HepG2 (cell line): Measurements from ENCODE around the gene OSM. TPM values are rescaled to one million over a fixed set of nuclear protein-coding genes. Genes with fewer than 3 reads are reported as not detected.

Experiments
- ATAC-seq: fragments of 200-7000 bp; cut with Tn5 transposase; 3 replicates; pipeline ENCODE4 v1.9.1; 2020; ENCODE audit warnings: mild to moderate bottlenecking, moderate library complexity
- BruUV-seq: library from RNA; stranded (reverse); fragments of 400-500 nt; replicated peaks from 2 replicates; lab custom pipeline; 2021; lab: Mats Ljungman, UMichigan
- CTCF ChIA-PET: fragments of 300-600 bp; formaldehyde crosslinking; extraction: SDS; loops from one replicate; lab custom pipeline; 2021; ENCODE audit warnings: low total read pairs, inconsistent platforms, low intra/inter-chr PET ratio; lab: Yijun Ruan, JAX
- POLR2A ChIA-PET: fragments of 350-600 bp; sonication (Branson Sonifier 250); formaldehyde crosslinking; loops from one replicate; lab custom pipeline; 2020; ENCODE audit warnings: antibody characterized with exemption, inconsistent platforms; lab: Yijun Ruan, JAX
- DNase-seq: peaks from one replicate; pipeline ENCODE4 v3.0.0-alpha.2; 2015; ENCODE audit warnings: low spot score
- FAIRE-seq: peaks from 3 replicates; lab custom pipeline; 2011; peaks lifted over from hg19 to GRCh38; lab: Jason Lieb, UNC
- H2AFZ ChIP-seq: one replicate; pipeline ENCODE4 v1.6.1; 2011; ENCODE audit warnings: low read length, inconsistent platforms
- H3K27ac ChIP-seq: fragments of 300-600 bp; 3 replicates; pipeline ENCODE4 v1.8.0; 2011; ENCODE audit warnings: mixed run types, mild to moderate bottlenecking, mixed read lengths, low read length, inconsistent platforms; ENCODE audit not compliant: insufficient read depth; ENCODE audit errors: extremely low read length
- H3K27me3 ChIP-seq, 2 experiments: fragments of 200-600 bp in 1 of 2; 2 replicates in 1 of 2; 3 replicates in 1 of 2; pipeline versions ENCODE4 v1.6.0 to v1.8.0; 2011; ENCODE audit warnings: low read length in 2 of 2, mild to moderate bottlenecking in 2 of 2, moderate library complexity in 2 of 2, inconsistent platforms in 1 of 2; ENCODE audit not compliant: insufficient read depth in 2 of 2, control insufficient read depth in 1 of 2
- H3K36me3 ChIP-seq, 2 experiments: fragments of 200-600 bp in 1 of 2; replicated peaks in 1 of 2; 2 replicates in 1 of 2; 3 replicates in 1 of 2; pipeline versions ENCODE4 v1.5.1 to v1.8.0; 2011; ENCODE audit warnings: low read length in 2 of 2, inconsistent platforms in 1 of 2; ENCODE audit not compliant: insufficient read depth in 2 of 2, control insufficient read depth in 1 of 2
- H3K4me1 ChIP-seq: 2 replicates; pipeline ENCODE4 v1.5.1; 2012; ENCODE audit warnings: low read length, inconsistent platforms; ENCODE audit not compliant: insufficient read depth
- H3K4me2 ChIP-seq: 2 replicates; pipeline ENCODE4 v1.6.0; 2011; ENCODE audit warnings: low read depth, low read length, inconsistent platforms
- H3K4me3 ChIP-seq, 3 experiments: fragments of 200-600 bp in 1 of 3; sonication (generic), shearing (Covaris generic) in 1 of 3; replicated peaks in 1 of 3; 2 replicates each; pipeline ENCODE4 v1.5.1; 2011 to 2016; ENCODE audit warnings: low read length in 3 of 3, inconsistent platforms in 2 of 3, low read depth in 2 of 3, mild to moderate bottlenecking in 2 of 3, control low read depth in 1 of 3, mixed read lengths in 1 of 3; ENCODE audit not compliant: insufficient read depth in 1 of 3
- H3K79me2 ChIP-seq: one replicate; pipeline ENCODE4 v1.6.1; 2011; ENCODE audit warnings: low read length, inconsistent platforms; ENCODE audit not compliant: insufficient read depth
- H3K9ac ChIP-seq: 2 replicates; pipeline ENCODE4 v1.6.0; 2011; ENCODE audit warnings: mild to moderate bottlenecking, low read depth, low read length, inconsistent platforms; ENCODE audit not compliant: insufficient read depth
- H3K9me3 ChIP-seq: 2 replicates; pipeline ENCODE4 v1.5.1; 2012; ENCODE audit warnings: mild to moderate bottlenecking, low read length
- H4K20me1 ChIP-seq: 2 replicates; pipeline ENCODE4 v1.6.0; 2011; ENCODE audit warnings: inconsistent platforms, mild to moderate bottlenecking, low read length, moderate library complexity; ENCODE audit not compliant: insufficient read depth
- MTF1 ChIP-seq: sonication (generic); formaldehyde crosslinking; IDR thresholded peaks from 2 replicates; pipeline ENCODE4 v1.5.0; 2020; ENCODE audit warnings: missing genetic modification reagents
- NFYC ChIP-seq: IDR thresholded peaks from 2 replicates; pipeline ENCODE4 v1.6.1; 2016; ENCODE audit warnings: missing genetic modification reagents, missing compliant biosample characterization
- NR2F6 ChIP-seq, 2 experiments: IDR thresholded peaks; 2 replicates each; pipeline ENCODE4 v1.6.1; 2016; ENCODE audit warnings: antibody characterized with exemption in 1 of 2, mild to moderate bottlenecking in 1 of 2
- ONECUT2 ChIP-seq: sonication (generic); formaldehyde crosslinking; IDR thresholded peaks from 2 replicates; pipeline ENCODE4 v1.4.0; 2020; ENCODE audit warnings: missing genetic modification reagents
- TAF15 ChIP-seq: fragments of 200-400 bp; formaldehyde crosslinking; IDR thresholded peaks from one replicate; pipeline ENCODE4 v1.6.1; 2018; ENCODE audit warnings: mild to moderate bottlenecking, low read depth, low read length; ENCODE audit not compliant: poor library complexity, severe bottlenecking
- ZFP82 ChIP-seq: sonication (generic); formaldehyde crosslinking; IDR thresholded peaks from 2 replicates; pipeline ENCODE4 v1.5.1; 2020; ENCODE audit warnings: mild to moderate bottlenecking, missing genetic modification reagents, borderline replicate concordance
- ZNF569 ChIP-seq: sonication (generic); formaldehyde crosslinking; IDR thresholded peaks from 2 replicates; pipeline ENCODE4 v1.5.0; 2020; ENCODE audit warnings: mild to moderate bottlenecking, missing genetic modification reagents, moderate library complexity, borderline replicate concordance
- WGBS: methylation state at CpG from one replicate; pipeline ENCODE4 v1.1.6; 2017; ENCODE audit warnings: low lambda C conversion rate; 5-methylcytosine and 5-hydroxymethylcytosine counted together
- in situ Hi-C: cut with HindIII; loops from 2 replicates; pipeline ENCODE4 v1.10.0; 2017; ENCODE audit warnings: low pct_unique_long_range_greater_than_20kb; ENCODE audit not compliant: extremely low pct_ligation_motif_present
- intact Hi-C: fragments of 100-400 bp; cut with micrococcal nuclease; formaldehyde crosslinking; loops from one replicate; pipeline ENCODE4 v1.10.0; 2022; ENCODE audit not compliant: unreplicated experiment
- polyA plus RNA-seq, 8 experiments: library from polyadenylated mRNA; depleted of rRNA in 3 of 8; stranded (reverse) in 7 of 8; unstranded in 1 of 8; fragments of >200 nt; fragmentation: Illumina TruSeq in 4 of 8; extraction: Trizol in 4 of 8; gene quantifications; 2 replicates each; pipeline versions ENCODE4 v1.2.1 to v1.2.3, GENCODE V29; 2011 to 2016; ENCODE audit warnings: low read depth in 4 of 8, missing spikeins in 1 of 8, mixed read lengths in 1 of 8; ENCODE audit not compliant: insufficient read depth in 1 of 8
- total RNA-seq, 5 experiments: library from RNA; depleted of rRNA; stranded (reverse); fragments of >200 nt; fragmentation: Illumina TruSeq; extraction: Trizol; gene quantifications; 2 replicates each; pipeline ENCODE4 v1.2.3, GENCODE V29; 2016; ENCODE audit warnings: low read depth in 1 of 5
- TF ChIP-seq, protein P1 (sequence below): sonication (generic); formaldehyde crosslinking; IDR thresholded peaks from 2 replicates; pipeline ENCODE4 v1.4.0; 2020; ENCODE audit warnings: missing genetic modification reagents, borderline replicate concordance
- TF ChIP-seq, protein P2 (sequence below): sonication (generic); formaldehyde crosslinking; IDR thresholded peaks from 2 replicates; pipeline ENCODE4 v1.8.0; 2022; ENCODE audit warnings: missing genetic modification reagents, low read depth, mild to moderate bottlenecking, borderline replicate concordance
- TF ChIP-seq, protein P3 (sequence below): sonication (generic); formaldehyde crosslinking; IDR thresholded peaks from 2 replicates; pipeline ENCODE4 v1.4.0; 2020; ENCODE audit warnings: missing genetic modification reagents, mild to moderate bottlenecking, borderline replicate concordance
- TF ChIP-seq, protein P4 (sequence below): sonication (generic); formaldehyde crosslinking; IDR thresholded peaks from 2 replicates; pipeline ENCODE4 v1.5.1; 2020; ENCODE audit warnings: mild to moderate bottlenecking, missing genetic modification reagents, moderate library complexity

OSM gene
- total and polyA plus RNA-seq, 2 of the 13 experiments (the other 11 are each of a cell fraction or from before 2014, with no cell fraction given): not detected

DNA sequence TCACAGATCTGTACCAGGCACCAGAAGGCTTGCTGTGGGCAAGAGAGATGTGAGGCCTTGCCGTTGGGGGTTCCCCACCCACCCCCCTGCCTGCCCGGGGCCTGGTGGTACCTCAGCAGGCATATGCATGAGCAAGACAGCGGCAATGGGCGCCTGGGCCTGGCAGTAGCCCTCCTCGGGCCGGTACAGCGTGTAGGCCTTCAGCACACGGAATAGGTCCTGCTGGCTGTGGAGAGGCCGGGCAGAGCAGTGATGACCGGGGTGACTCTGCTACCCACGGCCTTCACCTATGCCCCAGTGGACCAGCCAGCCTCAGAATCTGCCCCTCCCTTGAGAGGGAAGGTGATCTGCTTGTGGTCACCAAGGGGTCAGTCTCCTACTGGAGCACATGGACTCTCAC is 28.2 kb upstream of the OSM start:
- H3K79me2 ChIP-seq: no peaks in the 10 kb centered on the region
- in situ Hi-C loops (no loop called here), intact Hi-C loops (no loop called here)
- no peak overlapping the region for H3K27ac ChIP-seq
- peaks cover 17% of the 10 kb centered on the region for H3K4me1 ChIP-seq
- H3K9ac ChIP-seq: no peak overlapping the region
- H3K27me3 ChIP-seq: no peaks in the 10 kb centered on the region
- no peak overlapping the region for H3K4me3 ChIP-seq
- TF ChIP-seq, protein P1, sequence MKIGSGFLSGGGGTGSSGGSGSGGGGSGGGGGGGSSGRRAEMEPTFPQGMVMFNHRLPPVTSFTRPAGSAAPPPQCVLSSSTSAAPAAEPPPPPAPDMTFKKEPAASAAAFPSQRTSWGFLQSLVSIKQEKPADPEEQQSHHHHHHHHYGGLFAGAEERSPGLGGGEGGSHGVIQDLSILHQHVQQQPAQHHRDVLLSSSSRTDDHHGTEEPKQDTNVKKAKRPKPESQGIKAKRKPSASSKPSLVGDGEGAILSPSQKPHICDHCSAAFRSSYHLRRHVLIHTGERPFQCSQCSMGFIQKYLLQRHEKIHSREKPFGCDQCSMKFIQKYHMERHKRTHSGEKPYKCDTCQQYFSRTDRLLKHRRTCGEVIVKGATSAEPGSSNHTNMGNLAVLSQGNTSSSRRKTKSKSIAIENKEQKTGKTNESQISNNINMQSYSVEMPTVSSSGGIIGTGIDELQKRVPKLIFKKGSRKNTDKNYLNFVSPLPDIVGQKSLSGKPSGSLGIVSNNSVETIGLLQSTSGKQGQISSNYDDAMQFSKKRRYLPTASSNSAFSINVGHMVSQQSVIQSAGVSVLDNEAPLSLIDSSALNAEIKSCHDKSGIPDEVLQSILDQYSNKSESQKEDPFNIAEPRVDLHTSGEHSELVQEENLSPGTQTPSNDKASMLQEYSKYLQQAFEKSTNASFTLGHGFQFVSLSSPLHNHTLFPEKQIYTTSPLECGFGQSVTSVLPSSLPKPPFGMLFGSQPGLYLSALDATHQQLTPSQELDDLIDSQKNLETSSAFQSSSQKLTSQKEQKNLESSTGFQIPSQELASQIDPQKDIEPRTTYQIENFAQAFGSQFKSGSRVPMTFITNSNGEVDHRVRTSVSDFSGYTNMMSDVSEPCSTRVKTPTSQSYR: no peak
- TF ChIP-seq TAF15 (no peak), ONECUT2 (no peak), NR2F6 (IDR thresholded peaks at IDR 0.05) (no peak), NR2F6 (CRISPR knock-in tag; IDR thresholded peaks at IDR 0.05) (no peak), ZFP82 (no peak), MTF1 (CRISPR knock-in tag) (no peak), ZNF569 (no peak), NFYC (CRISPR knock-in tag) (no peak)
- TF ChIP-seq, protein P2, sequence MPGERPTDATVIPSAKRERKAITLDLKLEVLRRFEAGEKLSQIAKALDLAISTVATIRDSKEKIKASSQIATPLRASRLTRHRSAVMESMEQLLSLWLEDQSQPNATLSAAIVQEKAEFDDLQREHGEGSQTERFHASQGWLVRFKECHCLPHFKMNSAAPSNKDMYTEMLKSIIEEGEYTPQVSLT (CRISPR knock-in tag): no peak
- TF ChIP-seq, protein P3, sequence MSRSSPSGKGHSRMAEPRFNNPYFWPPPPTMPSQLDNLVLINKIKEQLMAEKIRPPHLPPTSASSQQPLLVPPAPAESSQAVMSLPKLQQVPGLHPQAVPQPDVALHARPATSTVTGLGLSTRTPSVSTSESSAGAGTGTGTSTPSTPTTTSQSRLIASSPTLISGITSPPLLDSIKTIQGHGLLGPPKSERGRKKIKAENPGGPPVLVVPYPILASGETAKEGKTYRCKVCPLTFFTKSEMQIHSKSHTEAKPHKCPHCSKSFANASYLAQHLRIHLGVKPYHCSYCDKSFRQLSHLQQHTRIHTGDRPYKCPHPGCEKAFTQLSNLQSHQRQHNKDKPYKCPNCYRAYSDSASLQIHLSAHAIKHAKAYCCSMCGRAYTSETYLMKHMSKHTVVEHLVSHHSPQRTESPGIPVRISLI (CRISPR knock-in tag): no peak
- TF ChIP-seq, protein P4, sequence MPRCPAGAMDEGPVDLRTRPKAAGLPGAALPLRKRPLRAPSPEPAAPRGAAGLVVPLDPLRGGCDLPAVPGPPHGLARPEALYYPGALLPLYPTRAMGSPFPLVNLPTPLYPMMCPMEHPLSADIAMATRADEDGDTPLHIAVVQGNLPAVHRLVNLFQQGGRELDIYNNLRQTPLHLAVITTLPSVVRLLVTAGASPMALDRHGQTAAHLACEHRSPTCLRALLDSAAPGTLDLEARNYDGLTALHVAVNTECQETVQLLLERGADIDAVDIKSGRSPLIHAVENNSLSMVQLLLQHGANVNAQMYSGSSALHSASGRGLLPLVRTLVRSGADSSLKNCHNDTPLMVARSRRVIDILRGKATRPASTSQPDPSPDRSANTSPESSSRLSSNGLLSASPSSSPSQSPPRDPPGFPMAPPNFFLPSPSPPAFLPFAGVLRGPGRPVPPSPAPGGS: no peak
- no peaks in the 10 kb centered on the region for H4K20me1 ChIP-seq
- no peak overlapping the region for H2AFZ ChIP-seq
- FAIRE-seq (no peak), ATAC-seq (no peak), DNase-seq (no peak)
- H3K4me2 ChIP-seq: no peak overlapping the region
- no peaks in the 10 kb centered on the region for H3K9me3 ChIP-seq
- WGBS: 100% methylated on average over 2 of the region's 11 CpGs
- ChIA-PET POLR2A (no interaction called here), CTCF (no interaction called here)
- no TSS peak for BruUV-seq
- H3K36me3 ChIP-seq: peaks cover 6 to 15% of the 10 kb centered on the region in 2 experiments; a peak in 3 of 5 replicates
